Hepatocyte (in vitro differentiated cells): ENCODE measurements around the gene FGD2.

Experiments
- CTCF ChIP-seq: fragments of 200-600 bp; sonication (generic); IDR thresholded peaks from 2 replicates; pipeline ENCODE4 v1.5.1; 2016; ENCODE audit warnings: antibody characterized with exemption, mild to moderate bottlenecking; ENCODE audit not compliant: poor library complexity
- EZH2 ChIP-seq: fragments of 200-600 bp; sonication (generic); IDR thresholded peaks from 2 replicates; pipeline ENCODE4 v1.6.1; 2016; ENCODE audit warnings: antibody characterized with exemption, mild to moderate bottlenecking, borderline replicate concordance
- EZH2phosphoT487 ChIP-seq: fragments of 200-600 bp; sonication (generic); IDR thresholded peaks from one replicate; pipeline ENCODE4 v1.6.1; 2018; ENCODE audit warnings: antibody characterized with exemption, mild to moderate bottlenecking, low read depth, moderate library complexity; ENCODE audit not compliant: unreplicated experiment, severe bottlenecking

DNA sequence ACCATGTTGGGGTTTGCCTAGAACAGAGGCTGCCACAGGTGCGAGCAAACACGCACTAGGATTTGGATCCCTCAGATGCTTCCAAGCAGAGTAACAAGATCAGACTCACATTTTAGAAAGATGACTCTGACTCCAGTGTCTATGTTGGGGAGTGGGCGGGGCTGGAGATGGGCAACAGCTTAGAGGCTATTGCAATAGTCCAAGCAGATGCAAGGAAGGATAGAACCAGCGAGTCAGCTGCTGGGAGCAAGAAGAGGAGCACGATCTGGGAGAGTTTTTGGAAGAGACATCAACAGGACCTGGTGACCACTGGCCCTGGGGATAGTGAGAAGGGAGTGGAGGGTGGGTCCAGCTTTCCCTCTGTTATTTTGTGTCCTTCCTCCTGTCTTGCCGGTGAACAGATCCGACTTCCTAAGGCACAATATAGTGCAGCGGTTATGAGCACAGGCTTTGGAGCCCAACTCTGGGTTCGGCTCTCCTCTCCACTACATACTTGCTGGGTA, 52.7 kb downstream of the FGD2 start:
- TF ChIP-seq CTCF (no peak), EZH2phosphoT487 (no peak), EZH2 (no peak)
